ENCODE data around the gene EPB42.

EPB42 gene

DNA sequence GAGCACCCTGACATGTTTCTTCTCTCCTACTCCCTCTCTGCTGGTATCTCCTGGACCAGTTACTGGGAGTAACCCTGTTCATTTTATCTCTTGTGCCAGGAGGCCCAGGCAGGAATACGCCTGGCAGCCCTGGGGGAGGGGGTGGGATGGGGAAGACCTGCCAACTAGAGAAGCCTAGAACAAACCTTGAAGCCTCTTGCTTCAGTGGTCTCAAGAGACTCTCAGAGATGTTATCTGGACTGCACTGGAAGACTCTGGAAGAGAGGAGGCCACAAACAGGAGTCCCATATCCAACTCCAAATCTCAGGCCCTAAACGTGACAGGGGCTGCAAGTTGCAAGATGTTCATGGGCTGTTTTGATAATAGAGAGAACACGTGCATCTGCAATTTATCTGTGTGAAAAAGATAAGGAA lies at the start of gene EPB42:
Gene EPB42 (minus strand): TSS at position 28 of the 413 bp plus-strand sequence. CDS start 193 bp downstream, outside the sequence.
- TF ChIP-seq, protein P1, sequence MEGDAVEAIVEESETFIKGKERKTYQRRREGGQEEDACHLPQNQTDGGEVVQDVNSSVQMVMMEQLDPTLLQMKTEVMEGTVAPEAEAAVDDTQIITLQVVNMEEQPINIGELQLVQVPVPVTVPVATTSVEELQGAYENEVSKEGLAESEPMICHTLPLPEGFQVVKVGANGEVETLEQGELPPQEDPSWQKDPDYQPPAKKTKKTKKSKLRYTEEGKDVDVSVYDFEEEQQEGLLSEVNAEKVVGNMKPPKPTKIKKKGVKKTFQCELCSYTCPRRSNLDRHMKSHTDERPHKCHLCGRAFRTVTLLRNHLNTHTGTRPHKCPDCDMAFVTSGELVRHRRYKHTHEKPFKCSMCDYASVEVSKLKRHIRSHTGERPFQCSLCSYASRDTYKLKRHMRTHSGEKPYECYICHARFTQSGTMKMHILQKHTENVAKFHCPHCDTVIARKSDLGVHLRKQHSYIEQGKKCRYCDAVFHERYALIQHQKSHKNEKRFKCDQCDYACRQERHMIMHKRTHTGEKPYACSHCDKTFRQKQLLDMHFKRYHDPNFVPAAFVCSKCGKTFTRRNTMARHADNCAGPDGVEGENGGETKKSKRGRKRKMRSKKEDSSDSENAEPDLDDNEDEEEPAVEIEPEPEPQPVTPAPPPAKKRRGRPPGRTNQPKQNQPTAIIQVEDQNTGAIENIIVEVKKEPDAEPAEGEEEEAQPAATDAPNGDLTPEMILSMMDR (IDR thresholded peaks at IDR 0.05; ENCODE audit: extremely low read depth, insufficient read depth, missing control alignments), result no peak
- in situ Hi-C loops (cut with MboI; ENCODE audit: low pct_unique_long_range_greater_than_20kb, low sequenced_read_pairs, unreplicated experiment), result no loop called here
- DNase-seq (ENCODE audit: low spot score), result no peak

DNA sequence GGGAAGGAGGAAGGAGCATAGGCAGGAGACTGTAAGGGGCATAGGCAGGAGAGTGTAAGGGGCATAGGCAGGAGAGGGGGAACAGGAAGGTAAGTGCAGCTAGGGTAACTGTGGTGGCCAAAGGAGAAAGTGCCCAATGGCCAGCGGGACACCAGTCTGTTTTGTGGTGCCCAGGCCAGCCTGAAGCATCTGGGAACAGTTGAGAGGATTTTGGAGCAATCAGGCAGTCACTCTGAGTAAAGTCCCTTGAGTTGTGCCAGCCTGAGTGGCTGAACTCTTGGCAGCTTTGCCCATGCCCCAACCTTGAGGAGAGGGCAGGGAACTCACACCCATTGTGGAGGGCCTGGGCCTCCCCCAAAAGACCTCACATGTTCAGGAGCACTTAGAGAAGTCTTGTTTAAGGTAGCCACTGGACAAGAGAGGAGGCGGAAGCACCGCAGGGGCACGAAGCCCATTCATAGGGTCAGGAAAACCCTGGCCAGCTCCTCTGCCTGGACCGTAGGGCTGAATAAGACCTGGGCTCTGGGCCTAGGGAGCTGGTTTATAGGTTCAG lies 49.4 kb upstream of the EPB42 start:
- DNase-seq (ENCODE audit: low spot score), result no peak
- TF ChIP-seq, protein P1 (IDR thresholded peaks at IDR 0.05; ENCODE audit: extremely low read depth, insufficient read depth, missing control alignments), result no peak
- in situ Hi-C loops (cut with MboI; ENCODE audit: low pct_unique_long_range_greater_than_20kb, low sequenced_read_pairs, unreplicated experiment), result no loop called here

DNA sequence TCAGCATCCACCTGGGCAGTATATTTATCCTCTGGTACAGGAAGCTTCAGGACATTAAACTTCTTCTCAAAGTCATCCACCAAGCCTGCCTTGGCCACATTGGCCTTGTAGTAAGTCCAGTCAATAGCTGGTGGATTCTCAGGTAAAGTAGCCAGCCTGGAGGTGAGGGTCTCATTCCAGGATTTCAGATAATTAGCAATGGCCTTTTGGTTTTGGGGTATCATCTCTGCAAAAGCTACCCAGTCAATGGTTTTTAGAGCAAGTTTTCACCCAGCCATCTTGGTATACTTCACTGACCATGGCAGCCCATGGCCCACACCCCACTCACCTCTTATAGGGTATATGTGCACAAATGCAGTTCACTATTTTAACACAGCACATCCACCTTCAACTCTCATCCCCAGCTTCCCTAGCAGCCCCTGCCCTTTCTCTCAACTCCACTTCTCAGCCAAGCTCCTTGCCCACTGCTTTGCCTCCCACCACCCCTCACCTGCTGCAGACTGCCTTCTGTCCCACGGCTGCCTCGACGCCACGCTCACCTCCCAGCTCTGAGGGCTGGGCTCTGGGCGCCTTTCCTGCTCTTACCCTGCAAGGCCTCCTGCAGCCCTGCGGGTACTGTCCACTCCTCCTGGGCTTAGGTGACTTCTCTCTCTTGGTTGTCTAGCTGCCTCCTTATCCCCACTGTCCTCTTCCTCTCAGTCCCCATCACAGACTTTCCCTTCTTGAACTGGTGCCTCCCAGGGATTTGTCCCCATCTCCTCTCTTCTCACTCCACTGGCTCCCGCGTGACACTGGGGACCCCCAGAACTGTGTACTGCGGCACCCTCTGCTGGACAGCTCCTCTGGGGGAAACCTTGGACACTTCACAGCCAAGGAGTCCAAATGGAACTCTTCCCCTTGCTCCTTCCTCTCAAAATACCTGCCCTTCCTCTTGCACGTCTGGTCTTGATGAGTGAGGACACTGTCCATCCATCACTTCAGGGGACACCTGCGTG lies 47.6 kb upstream of the EPB42 start:
- in situ Hi-C loops (cut with MboI; ENCODE audit: low pct_unique_long_range_greater_than_20kb, low sequenced_read_pairs, unreplicated experiment), result no loop called here
- peak; percentile 50 for DNase-seq (ENCODE audit: low spot score)
- TF ChIP-seq, protein P1 (IDR thresholded peaks at IDR 0.05; ENCODE audit: extremely low read depth, insufficient read depth, missing control alignments), result peak; percentile 77

DNA sequence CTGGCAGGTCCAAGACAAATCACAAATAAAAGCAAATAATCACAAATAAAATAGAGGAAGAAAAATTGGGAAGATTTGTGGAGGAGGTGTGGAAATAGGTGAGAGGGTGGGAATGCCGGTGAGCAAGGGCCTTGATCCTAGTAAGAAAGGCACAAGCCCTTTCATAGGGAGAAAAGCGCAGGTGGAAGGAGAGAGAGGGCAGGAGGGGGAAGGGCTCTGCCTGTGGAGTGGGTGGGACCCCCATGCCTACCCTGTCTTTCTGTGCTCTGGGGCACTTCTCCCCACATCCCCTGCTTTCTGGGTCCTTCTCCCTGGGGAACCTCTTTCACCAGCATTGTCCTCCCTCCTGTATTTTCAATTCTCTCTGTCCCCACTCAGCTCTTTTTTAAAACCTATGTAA lies 46.6 kb upstream of the EPB42 start:
- in situ Hi-C loops (cut with MboI; ENCODE audit: low pct_unique_long_range_greater_than_20kb, low sequenced_read_pairs, unreplicated experiment), result no loop called here
- no peak for DNase-seq (ENCODE audit: low spot score)
- TF ChIP-seq, protein P1 (IDR thresholded peaks at IDR 0.05; ENCODE audit: extremely low read depth, insufficient read depth, missing control alignments), result no peak

GRCh38 chr15:43266834-43267233 lies 46.0 kb upstream of the EPB42 start, which contains the start of gene TGM5:
Gene TGM5 (minus strand): TSS chr15:43266928. CDS start chr15:43266849, 79 bp downstream.
- no peak for DNase-seq (ENCODE audit: low spot score)
- in situ Hi-C loops (cut with MboI; ENCODE audit: low pct_unique_long_range_greater_than_20kb, low sequenced_read_pairs, unreplicated experiment), result no loop called here
- TF ChIP-seq, protein P1 (IDR thresholded peaks at IDR 0.05; ENCODE audit: extremely low read depth, insufficient read depth, missing control alignments), result no peak

- in situ Hi-C loops (cut with MboI; ENCODE audit: low pct_unique_long_range_greater_than_20kb, low sequenced_read_pairs, unreplicated experiment), result no loop called here
- TF ChIP-seq, protein P1 (IDR thresholded peaks at IDR 0.05; ENCODE audit: extremely low read depth, insufficient read depth, missing control alignments), result no peak
- DNase-seq (ENCODE audit: low spot score), result no peak
These were observed 45.6 kb upstream of the EPB42 start for GRCh38 chr15:43266386-43266785.

Measured in GM13977 (cell line).